GM12801 (cell line): ENCODE measurements around the gene ANO2.

Experiments
- TF ChIP-seq, protein P1 (sequence below): IDR thresholded peaks from one replicate; pipeline ENCODE4 v1.5.1; 2011; ENCODE audit warnings: control low read depth; ENCODE audit not compliant: insufficient read length; ENCODE audit errors: extremely low read depth

ANO2 gene

DNA sequence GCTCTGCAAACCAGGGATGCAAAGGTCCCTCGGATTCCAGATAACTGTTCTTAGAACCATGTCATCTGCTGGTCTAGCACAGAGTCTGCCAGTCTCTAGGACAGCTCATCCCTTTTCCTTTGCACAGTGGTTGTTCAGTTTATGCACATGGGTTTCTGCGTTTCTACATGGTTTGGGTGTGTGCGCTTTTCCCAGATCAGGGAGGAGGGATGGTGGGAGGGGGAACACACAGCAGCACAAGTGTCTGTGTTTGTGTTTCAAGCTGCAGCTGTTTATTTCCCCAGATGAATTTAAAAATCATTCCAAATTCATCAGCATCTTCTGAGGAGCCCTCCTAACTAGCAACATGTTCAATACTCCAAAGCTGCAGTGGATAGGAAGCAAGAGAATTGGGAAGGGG lies 45.4 kb downstream of the ANO2 start:
- TF ChIP-seq, protein P1, sequence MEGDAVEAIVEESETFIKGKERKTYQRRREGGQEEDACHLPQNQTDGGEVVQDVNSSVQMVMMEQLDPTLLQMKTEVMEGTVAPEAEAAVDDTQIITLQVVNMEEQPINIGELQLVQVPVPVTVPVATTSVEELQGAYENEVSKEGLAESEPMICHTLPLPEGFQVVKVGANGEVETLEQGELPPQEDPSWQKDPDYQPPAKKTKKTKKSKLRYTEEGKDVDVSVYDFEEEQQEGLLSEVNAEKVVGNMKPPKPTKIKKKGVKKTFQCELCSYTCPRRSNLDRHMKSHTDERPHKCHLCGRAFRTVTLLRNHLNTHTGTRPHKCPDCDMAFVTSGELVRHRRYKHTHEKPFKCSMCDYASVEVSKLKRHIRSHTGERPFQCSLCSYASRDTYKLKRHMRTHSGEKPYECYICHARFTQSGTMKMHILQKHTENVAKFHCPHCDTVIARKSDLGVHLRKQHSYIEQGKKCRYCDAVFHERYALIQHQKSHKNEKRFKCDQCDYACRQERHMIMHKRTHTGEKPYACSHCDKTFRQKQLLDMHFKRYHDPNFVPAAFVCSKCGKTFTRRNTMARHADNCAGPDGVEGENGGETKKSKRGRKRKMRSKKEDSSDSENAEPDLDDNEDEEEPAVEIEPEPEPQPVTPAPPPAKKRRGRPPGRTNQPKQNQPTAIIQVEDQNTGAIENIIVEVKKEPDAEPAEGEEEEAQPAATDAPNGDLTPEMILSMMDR: no peak

DNA sequence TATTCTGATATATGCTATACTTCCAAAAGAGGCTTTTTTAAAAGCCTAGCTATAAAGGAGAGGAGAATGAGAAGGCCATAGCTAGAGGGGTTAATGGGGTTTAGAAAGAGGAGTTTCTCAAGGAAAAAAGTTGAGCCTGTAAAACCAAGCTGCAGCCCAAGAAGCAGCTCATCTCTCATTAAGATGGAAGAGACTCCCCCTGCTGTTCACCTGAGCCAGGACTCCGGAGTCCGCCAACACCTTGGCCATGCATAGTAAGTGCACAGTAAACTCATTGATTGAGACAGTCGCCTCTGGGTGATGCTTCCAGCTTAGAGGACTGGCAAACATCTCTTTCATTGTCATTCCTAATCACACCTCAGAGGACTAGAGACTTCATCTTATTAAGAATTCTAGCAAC lies 46.2 kb downstream of the ANO2 start:
- TF ChIP-seq, protein P1: no peak

DNA sequence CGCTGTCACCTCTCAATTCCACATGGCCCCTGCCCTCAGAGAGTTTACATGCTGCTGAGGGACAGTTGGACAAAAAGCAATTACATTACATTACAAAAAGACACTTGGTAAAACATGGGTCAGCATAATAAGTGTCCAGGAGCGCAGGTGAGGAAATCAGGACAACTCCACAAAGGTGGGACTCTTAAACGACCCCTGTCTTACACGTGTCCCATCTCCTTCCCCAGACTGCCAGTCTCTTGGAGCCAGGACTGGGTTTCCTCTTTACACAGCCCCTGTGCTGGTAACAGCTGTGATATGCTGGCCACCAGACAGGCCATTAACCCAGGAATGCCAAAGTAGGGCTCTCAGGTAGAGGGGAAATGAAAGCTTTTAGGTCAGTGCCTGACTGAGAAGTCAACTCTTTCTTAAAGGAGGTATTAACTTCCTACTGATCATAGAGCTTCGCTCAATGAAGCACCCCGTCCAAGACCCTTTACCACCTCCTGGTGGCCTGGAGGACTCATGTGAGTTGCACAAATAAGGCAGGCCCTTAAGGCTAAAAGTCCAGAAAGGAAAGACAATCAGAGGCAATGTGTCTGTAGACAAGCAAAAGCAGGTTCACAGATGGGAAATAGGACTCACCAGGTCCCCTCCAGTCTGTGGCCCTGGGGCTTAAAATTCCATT lies 55.5 kb downstream of the ANO2 start:
- TF ChIP-seq, protein P1: no peak

DNA sequence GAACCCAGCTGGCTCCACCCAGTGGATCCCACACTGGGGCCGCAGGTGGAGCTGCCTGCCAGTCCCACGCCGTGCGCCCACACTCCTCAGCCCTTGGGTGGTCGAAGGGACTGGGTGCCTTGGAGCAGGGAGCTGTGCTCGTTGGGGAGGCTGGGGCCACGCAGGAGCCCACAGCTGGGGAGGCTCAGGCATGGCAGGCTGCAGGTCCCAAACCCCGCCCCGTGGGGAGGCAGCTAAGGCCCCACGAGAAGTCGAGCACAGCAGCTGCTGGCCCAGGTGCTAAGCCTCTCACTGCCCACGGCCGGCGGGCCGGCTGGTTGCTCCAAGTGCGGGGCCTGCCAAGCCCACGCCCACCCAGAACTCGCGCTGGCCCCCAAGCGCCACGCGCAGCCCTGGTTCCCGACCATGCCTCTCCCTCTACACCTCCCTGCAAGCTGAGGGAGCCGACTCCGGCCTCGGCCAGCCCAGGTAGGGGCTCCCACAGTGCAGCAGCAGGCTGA lies 56.2 kb downstream of the ANO2 start:
- TF ChIP-seq, protein P1: no peak

DNA sequence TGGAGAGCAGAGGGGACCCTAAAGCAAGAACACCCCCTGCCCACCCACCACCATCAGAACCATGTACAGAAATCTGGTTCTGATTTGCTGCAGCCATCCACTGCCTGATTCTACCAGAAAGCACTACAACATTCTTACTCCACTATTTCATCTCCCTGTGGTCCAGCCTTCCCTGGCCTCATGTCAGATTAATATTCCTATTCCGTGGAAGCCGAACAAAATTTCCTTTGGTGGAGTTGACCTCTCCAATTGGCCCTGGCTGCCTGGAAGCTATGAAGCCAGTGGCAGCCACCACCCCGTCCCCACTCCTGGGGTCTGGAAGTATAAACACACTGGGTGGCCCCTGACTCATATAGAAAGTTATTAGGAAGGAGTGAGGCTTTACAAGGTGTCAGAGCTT lies 60.2 kb downstream of the ANO2 start:
- TF ChIP-seq, protein P1: no peak

DNA sequence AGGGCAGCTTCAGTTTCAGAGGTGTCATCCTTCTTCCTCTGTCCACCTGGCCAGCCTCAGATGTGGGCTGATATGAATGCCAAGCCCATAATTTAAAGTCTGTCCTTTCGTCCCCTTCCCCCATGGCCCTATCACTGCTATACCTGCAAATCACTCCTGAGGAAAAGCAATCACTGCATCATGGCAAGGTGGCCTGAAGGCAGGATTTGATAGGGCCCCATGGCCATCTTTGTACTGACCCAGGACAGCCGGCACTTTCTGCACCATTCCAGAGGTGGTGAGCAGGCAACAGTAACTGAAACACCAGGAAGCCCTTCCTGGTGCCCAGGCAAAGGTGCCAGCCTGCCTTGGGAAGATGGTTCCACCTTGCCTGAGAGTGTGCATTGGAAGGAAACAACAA lies 60.8 kb downstream of the ANO2 start:
- TF ChIP-seq, protein P1: no peak

DNA sequence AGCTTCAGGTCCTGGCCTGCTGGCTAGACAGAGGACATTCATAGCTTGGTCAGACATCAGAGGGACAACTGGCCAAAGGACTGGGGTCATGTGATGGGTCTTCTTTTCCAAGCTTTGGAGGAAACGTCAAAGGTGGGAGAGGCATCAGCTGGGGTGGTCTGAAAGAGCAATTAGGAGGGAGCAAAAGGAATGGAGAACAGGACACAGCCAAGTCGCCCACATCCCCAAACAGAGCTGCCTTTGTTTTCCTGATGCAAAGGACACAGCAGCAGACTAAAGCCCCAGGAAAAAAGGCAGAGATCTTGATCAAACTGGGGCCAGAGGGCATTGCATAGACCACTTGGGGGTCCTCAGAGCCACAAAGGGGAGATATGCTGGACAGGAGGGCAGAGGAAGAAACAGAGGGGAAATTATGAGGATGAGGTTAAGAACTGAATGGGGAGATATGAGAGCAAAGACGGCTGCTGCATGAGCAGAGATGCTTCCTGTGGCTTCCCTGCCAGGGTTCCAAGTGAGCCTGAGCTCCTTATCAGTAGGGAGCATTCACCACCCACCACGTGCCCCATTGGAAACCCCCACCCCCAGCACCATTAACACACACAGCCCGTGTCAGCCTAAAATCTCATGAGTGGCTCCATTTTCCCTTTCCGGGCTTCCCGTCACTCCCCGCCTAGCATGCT lies 62.4 kb downstream of the ANO2 start:
- TF ChIP-seq, protein P1: no peak
